ENCODE data around the gene C2orf78. TPM values are rescaled to one million over a fixed set of nuclear protein-coding genes. Genes with fewer than 3 reads are reported as not detected.

C2orf78 gene
- total and polyA plus RNA-seq, 10 of the 15 experiments (the other 5 are each of a cell fraction or from before 2014, with no cell fraction given): 0.08 to 0.82 (median 0.40) TPM

GRCh38 chr2:73736855-73737779 lies 46.9 kb upstream of the C2orf78 start, which contains the start of gene TPRKB:
TSS of gene TPRKB (minus strand) at chr2:73737345. CDS start at chr2:73734569, 2,776 bp downstream.
- FAIRE-seq: peak; percentile 96
- peaks cover 0 to 6% of the 10 kb centered on the region in 2 experiments; a peak in 1 of 4 replicates for H3K36me3 ChIP-seq (ENCODE audit: control insufficient read depth in 2 of 2, insufficient read depth in 2 of 2, low read length in 1 of 2)
- RAD21 ChIA-PET (ENCODE audit: unreplicated experiment): interaction anchor here (0.7 to 1.7 kb wide), 4 partner anchors 86 to 513 kb away, joined by 3 to 8 read pairs (median 6); partner anchors contain the start of genes ALMS1 and STAMBP
- peak within 1 kb of the TSS; percentile 89 for H3K4me2 ChIP-seq (ENCODE audit: control insufficient read depth, insufficient read depth)
- peak within 1 kb of the TSS; percentile 78 for H2AFZ ChIP-seq (ENCODE audit: control insufficient read depth, low read depth, low read length)
- H3K27me3 ChIP-seq (replicated peaks in 1 of 2; ENCODE audit: control insufficient read depth in 2 of 2, insufficient read depth in 2 of 2, low read length in 1 of 2): no peaks in the 10 kb centered on the region
- POLR2A ChIA-PET: interaction anchor here (0.5 to 2.0 kb wide), 6 partner anchors 12 to 289 kb away, joined by 3 to 6 read pairs (median 4); partner anchors contain the start of gene STAMBP
- no peaks in the 10 kb centered on the region; the same call in 1 of the 3 replicates for H3K9me3 ChIP-seq (replicated peaks; ENCODE audit: control insufficient read depth, insufficient read depth, low read length)
- ATAC-seq: peak; percentile 99
- CTCF ChIA-PET: interaction anchor here (0.6 to 1.3 kb wide), 5 partner anchors 10 to 556 kb away, joined by 3 to 7 read pairs (median 4); no protein-coding TSS in a partner anchor
- no peaks in the 10 kb centered on the region for H4K20me1 ChIP-seq (ENCODE audit: control insufficient read depth, insufficient read depth)
- H3K9ac ChIP-seq (ENCODE audit: control insufficient read depth, insufficient read depth, low read length): peak within 1 kb of the TSS; percentile 88
- intact Hi-C loops (cut with micrococcal nuclease; ENCODE audit: unreplicated experiment) (no loop called here), in situ Hi-C loops (cut with MboI) (no loop called here)
- no TSS peak for BruUV-seq (replicated peaks)
- peak within 1 kb of the TSS; percentile 96 for H3K4me3 ChIP-seq
- H3K27ac ChIP-seq (ENCODE audit: control insufficient read depth, insufficient read depth): peak within 1 kb of the TSS; percentile 69
- DNase-seq (ENCODE audit: low read depth, low spot score): peak; percentile 93
- H3K79me2 ChIP-seq (ENCODE audit: control insufficient read depth, insufficient read depth, low read length): peaks cover 18% of the 10 kb centered on the region
- H3K4me1 ChIP-seq (ENCODE audit: control insufficient read depth, insufficient read depth, low read length): 0 out of 2 replicates have a peak, but pooled peaks cover 4% of the 10 kb centered on the region
- SMC1A ChIA-PET (ENCODE audit: uncharacterized antibody, unreplicated experiment): interaction anchor here (1.0 to 1.1 kb wide), 3 partner anchors 84 to 91 kb away, joined by 3 to 4 read pairs (median 3); partner anchors contain the start of gene STAMBP
- WGBS (ENCODE audit: insufficient coverage, insufficient replicate concordance, low lambda C conversion rate, missing lambda C conversion rate): 3% methylated on average over 49 of the region's 49 CpGs
- TF ChIP-seq POU2F2 (IDR thresholded peaks at IDR 0.05; ENCODE audit: borderline replicate concordance, low read depth, low read length) (peak; percentile 54; the same call in 2 of the 3 replicates), MYC (IDR thresholded peaks at IDR 0.05; ENCODE audit: insufficient read depth, insufficient read length, insufficient replicate concordance, low read length, severe bottlenecking) (no peak), ETV6 (conservative IDR thresholded peaks at IDR 0.05 in 1 of 2, IDR thresholded peaks at IDR 0.05 in 1 of 2; ENCODE audit: borderline replicate concordance in 1 of 2, low read depth in 1 of 2) (peak in 1 of 2 experiments; percentile 94; a peak in 3 of 4 replicates), NR2C1 (IDR thresholded peaks at IDR 0.05) (peak; percentile 98), STAT3 (IDR thresholded peaks at IDR 0.05; ENCODE audit: low read depth, low read length) (no peak), SREBF1 (IDR thresholded peaks at IDR 0.05; ENCODE audit: low read length) (peak; percentile 75), CBFB (IDR thresholded peaks at IDR 0.05; ENCODE audit: low read depth) (peak; percentile 44), SMAD1 (IDR thresholded peaks at IDR 0.05; ENCODE audit: low read depth, partially characterized antibody) (no peak), EED (IDR thresholded peaks at IDR 0.05; ENCODE audit: low read depth) (0 out of 2 replicates have a peak, but pooled peaks have one; percentile 24), GABPA (IDR thresholded peaks at IDR 0.05; ENCODE audit: low read depth) (peak; percentile 99), ZNF207 (IDR thresholded peaks at IDR 0.05; ENCODE audit: borderline replicate concordance) (peak; percentile 61; the same call in 1 of the 2 replicates)
- TF ChIP-seq, protein P1, sequence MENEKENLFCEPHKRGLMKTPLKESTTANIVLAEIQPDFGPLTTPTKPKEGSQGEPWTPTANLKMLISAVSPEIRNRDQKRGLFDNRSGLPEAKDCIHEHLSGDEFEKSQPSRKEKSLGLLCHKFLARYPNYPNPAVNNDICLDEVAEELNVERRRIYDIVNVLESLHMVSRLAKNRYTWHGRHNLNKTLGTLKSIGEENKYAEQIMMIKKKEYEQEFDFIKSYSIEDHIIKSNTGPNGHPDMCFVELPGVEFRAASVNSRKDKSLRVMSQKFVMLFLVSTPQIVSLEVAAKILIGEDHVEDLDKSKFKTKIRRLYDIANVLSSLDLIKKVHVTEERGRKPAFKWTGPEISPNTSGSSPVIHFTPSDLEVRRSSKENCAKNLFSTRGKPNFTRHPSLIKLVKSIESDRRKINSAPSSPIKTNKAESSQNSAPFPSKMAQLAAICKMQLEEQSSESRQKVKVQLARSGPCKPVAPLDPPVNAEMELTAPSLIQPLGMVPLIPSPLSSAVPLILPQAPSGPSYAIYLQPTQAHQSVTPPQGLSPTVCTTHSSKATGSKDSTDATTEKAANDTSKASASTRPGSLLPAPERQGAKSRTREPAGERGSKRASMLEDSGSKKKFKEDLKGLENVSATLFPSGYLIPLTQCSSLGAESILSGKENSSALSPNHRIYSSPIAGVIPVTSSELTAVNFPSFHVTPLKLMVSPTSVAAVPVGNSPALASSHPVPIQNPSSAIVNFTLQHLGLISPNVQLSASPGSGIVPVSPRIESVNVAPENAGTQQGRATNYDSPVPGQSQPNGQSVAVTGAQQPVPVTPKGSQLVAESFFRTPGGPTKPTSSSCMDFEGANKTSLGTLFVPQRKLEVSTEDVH (IDR thresholded peaks at IDR 0.05; ENCODE audit: low read depth, partially characterized antibody): peak; percentile 93
- TF ChIP-seq, protein P2, sequence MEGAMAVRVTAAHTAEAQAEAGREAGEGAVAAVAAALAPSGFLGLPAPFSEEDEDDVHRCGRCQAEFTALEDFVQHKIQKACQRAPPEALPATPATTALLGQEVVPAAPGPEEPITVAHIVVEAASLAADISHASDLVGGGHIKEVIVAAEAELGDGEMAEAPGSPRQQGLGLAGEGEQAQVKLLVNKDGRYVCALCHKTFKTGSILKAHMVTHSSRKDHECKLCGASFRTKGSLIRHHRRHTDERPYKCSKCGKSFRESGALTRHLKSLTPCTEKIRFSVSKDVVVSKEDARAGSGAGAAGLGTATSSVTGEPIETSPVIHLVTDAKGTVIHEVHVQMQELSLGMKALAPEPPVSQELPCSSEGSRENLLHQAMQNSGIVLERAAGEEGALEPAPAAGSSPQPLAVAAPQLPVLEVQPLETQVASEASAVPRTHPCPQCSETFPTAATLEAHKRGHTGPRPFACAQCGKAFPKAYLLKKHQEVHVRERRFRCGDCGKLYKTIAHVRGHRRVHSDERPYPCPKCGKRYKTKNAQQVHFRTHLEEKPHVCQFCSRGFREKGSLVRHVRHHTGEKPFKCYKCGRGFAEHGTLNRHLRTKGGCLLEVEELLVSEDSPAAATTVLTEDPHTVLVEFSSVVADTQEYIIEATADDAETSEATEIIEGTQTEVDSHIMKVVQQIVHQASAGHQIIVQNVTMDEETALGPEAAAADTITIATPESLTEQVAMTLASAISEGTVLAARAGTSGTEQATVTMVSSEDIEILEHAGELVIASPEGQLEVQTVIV (IDR thresholded peaks at IDR 0.05; ENCODE audit: borderline replicate concordance, partially characterized antibody): peak; percentile 88
- TF ChIP-seq, protein P3, sequence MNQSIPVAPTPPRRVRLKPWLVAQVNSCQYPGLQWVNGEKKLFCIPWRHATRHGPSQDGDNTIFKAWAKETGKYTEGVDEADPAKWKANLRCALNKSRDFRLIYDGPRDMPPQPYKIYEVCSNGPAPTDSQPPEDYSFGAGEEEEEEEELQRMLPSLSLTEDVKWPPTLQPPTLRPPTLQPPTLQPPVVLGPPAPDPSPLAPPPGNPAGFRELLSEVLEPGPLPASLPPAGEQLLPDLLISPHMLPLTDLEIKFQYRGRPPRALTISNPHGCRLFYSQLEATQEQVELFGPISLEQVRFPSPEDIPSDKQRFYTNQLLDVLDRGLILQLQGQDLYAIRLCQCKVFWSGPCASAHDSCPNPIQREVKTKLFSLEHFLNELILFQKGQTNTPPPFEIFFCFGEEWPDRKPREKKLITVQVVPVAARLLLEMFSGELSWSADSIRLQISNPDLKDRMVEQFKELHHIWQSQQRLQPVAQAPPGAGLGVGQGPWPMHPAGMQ (IDR thresholded peaks at IDR 0.05; ENCODE audit: borderline replicate concordance): no peak
